Activated CD8-positive, alpha-beta memory T cell treated with anti-CD3 and anti-CD28 coated beads, Interleukin-2, amount 10 ng/mL, durations not matched to agents 7 days and 5 days (primary cell): ENCODE data around the gene KIF11. TPM values are rescaled to one million over a fixed set of nuclear protein-coding genes. Genes with fewer than 3 reads are reported as not detected.

Source experiments
- ATAC-seq: fragments of 150-1000 bp; cut with Tn5 transposase; one replicate; pipeline ENCODE4 v1.10.0; 2021; ENCODE audit warnings: moderate library complexity
- CTCF ChIA-PET: fragments of 350-600 bp; sonication (Branson Sonifier 250); formaldehyde crosslinking; loops from one replicate; lab custom pipeline; 2021; ENCODE audit warnings: antibody characterized with exemption; lab: Charles Lee
- DNase-seq: peaks from one replicate; pipeline ENCODE4 v3.0.0-alpha.2; 2020
- H3K27ac Mint-ChIP-seq: one replicate; pipeline ENCODE4 v1.8.0; 2021; ENCODE audit warnings: mild to moderate bottlenecking, mixed read lengths
- H3K27me3 Mint-ChIP-seq: one replicate; pipeline ENCODE4 v1.8.0; 2021; ENCODE audit warnings: mixed read lengths
- H3K36me3 Mint-ChIP-seq: one replicate; pipeline ENCODE4 v1.8.0; 2021; ENCODE audit warnings: mild to moderate bottlenecking, mixed read lengths
- H3K4me1 Mint-ChIP-seq: one replicate; pipeline ENCODE4 v1.8.0; 2021; ENCODE audit warnings: mixed read lengths
- H3K4me3 Mint-ChIP-seq: one replicate; pipeline ENCODE4 v1.8.0; 2021; ENCODE audit warnings: mild to moderate bottlenecking, moderate library complexity, mixed read lengths
- H3K9me3 Mint-ChIP-seq: one replicate; pipeline ENCODE4 v1.8.0; 2022; ENCODE audit warnings: low read depth, mixed read lengths
- total RNA-seq, 2 experiments: library from RNA; stranded (reverse); gene quantifications; one replicate each; pipeline ENCODE4 v1.2.3, GENCODE V29; 2021

The KIF11 gene
- total RNA-seq, 2 experiments from 2014 or later, result 76.9 to 79.6 TPM

GRCh38 chr10:92692080-92692671 lies 99.2 kb downstream of the KIF11 start:
- Mint-ChIP-seq H3K27ac (no peak overlapping the region), H3K36me3 (no peaks in the 10 kb centered on the region), H3K9me3 (no peaks in the 10 kb centered on the region), H3K4me1 (peaks cover 26% of the 10 kb centered on the region), H3K4me3 (no peak overlapping the region), H3K27me3 (peaks cover 76% of the 10 kb centered on the region)
- ATAC-seq (no peak), DNase-seq (no peak)
- CTCF ChIA-PET, result no interaction called here

- H3K27me3 Mint-ChIP-seq, result peaks cover 78% of the 10 kb centered on the region
- peaks cover 26% of the 10 kb centered on the region for H3K4me1 Mint-ChIP-seq
- CTCF ChIA-PET, result no interaction called here
- DNase-seq (no peak), ATAC-seq (no peak)
- H3K36me3 Mint-ChIP-seq, result no peaks in the 10 kb centered on the region
- no peak overlapping the region for H3K4me3 Mint-ChIP-seq
- H3K27ac Mint-ChIP-seq, result no peak overlapping the region
- no peaks in the 10 kb centered on the region for H3K9me3 Mint-ChIP-seq
Measured at GRCh38 chr10:92692697-92693533, 100.0 kb downstream of the KIF11 start.

DNA sequence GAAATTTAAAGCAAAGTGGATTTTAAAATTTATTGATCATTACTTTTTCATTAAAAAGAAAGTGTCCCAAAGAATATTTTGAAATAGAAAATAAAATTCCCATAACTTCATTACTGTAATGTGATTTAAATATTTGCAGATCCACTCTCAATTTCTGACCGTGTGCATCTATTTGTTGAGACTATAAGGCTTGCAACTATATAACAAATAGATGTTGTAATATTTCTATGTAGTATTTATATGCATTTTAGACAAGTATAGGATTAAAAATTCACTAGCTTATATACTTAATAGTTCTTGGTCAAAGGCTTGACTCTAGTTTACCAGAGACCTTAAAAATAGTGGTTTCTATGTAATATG lies 100.6 kb downstream of the KIF11 start:
- DNase-seq (no peak), ATAC-seq (no peak)
- CTCF ChIA-PET, result no interaction called here
- Mint-ChIP-seq H3K4me1 (peaks cover 30% of the 10 kb centered on the region), H3K27ac (no peak overlapping the region), H3K9me3 (no peaks in the 10 kb centered on the region), H3K36me3 (no peaks in the 10 kb centered on the region), H3K27me3 (peaks cover 78% of the 10 kb centered on the region), H3K4me3 (no peak overlapping the region)

- H3K9me3 Mint-ChIP-seq, result no peaks in the 10 kb centered on the region
- CTCF ChIA-PET, result no interaction called here
- ATAC-seq, result no peak
Measured at GRCh38 chr10:92695679-92696605, 103.0 kb downstream of the KIF11 start.

GRCh38 chr10:92696606-92697383 lies 103.9 kb downstream of the KIF11 start:
- Mint-ChIP-seq H3K36me3 (no peaks in the 10 kb centered on the region), H3K9me3 (no peaks in the 10 kb centered on the region), H3K27ac (no peak overlapping the region), H3K27me3 (peaks cover 84% of the 10 kb centered on the region), H3K4me1 (peaks cover 25% of the 10 kb centered on the region), H3K4me3 (no peak overlapping the region)
- CTCF ChIA-PET, result no interaction called here
- no peak for DNase-seq
- ATAC-seq, result no peak

More at GRCh38 chr10:92695679-92696605, 103.0 kb downstream of the KIF11 start:
- no peaks in the 10 kb centered on the region for H3K36me3 Mint-ChIP-seq
- no peak overlapping the region for H3K4me3 Mint-ChIP-seq
- H3K4me1 Mint-ChIP-seq, result peaks cover 31% of the 10 kb centered on the region
- no peak overlapping the region for H3K27ac Mint-ChIP-seq
- H3K27me3 Mint-ChIP-seq, result peaks cover 84% of the 10 kb centered on the region
- no peak for DNase-seq

GRCh38 chr10:92697663-92698511 lies 105.0 kb downstream of the KIF11 start:
- H3K9me3 Mint-ChIP-seq, result no peaks in the 10 kb centered on the region
- H3K27ac Mint-ChIP-seq, result no peak overlapping the region
- peaks cover 81% of the 10 kb centered on the region for H3K27me3 Mint-ChIP-seq
- no peak overlapping the region for H3K4me3 Mint-ChIP-seq
- CTCF ChIA-PET, result interaction anchor here (1.8 kb wide), 1 partner anchor 16 kb away, joined by 3 read pairs; no protein-coding TSS in a partner anchor
- no peaks in the 10 kb centered on the region for H3K36me3 Mint-ChIP-seq
- ATAC-seq, result no peak
- H3K4me1 Mint-ChIP-seq, result peaks cover 23% of the 10 kb centered on the region
- DNase-seq, result no peak

- no peak overlapping the region for H3K27ac Mint-ChIP-seq
- CTCF ChIA-PET, result interaction anchor here (0.9 to 1.8 kb wide), 2 partner anchors 14 to 18 kb away, joined by 3 read pairs; no protein-coding TSS in a partner anchor
- no peak for DNase-seq
- no peaks in the 10 kb centered on the region for H3K9me3 Mint-ChIP-seq
- H3K4me1 Mint-ChIP-seq, result peaks cover 23% of the 10 kb centered on the region
- no peak for ATAC-seq
- peak overlapping the region; percentile 56 for H3K4me3 Mint-ChIP-seq
- no peaks in the 10 kb centered on the region for H3K36me3 Mint-ChIP-seq
- H3K27me3 Mint-ChIP-seq, result peaks cover 81% of the 10 kb centered on the region
Measured at GRCh38 chr10:92699193-92699517, 106.2 kb downstream of the KIF11 start.

GRCh38 chr10:92699518-92700381 lies 106.8 kb downstream of the KIF11 start:
- DNase-seq, result peak; percentile 59
- peaks cover 80% of the 10 kb centered on the region for H3K27me3 Mint-ChIP-seq

DNA sequence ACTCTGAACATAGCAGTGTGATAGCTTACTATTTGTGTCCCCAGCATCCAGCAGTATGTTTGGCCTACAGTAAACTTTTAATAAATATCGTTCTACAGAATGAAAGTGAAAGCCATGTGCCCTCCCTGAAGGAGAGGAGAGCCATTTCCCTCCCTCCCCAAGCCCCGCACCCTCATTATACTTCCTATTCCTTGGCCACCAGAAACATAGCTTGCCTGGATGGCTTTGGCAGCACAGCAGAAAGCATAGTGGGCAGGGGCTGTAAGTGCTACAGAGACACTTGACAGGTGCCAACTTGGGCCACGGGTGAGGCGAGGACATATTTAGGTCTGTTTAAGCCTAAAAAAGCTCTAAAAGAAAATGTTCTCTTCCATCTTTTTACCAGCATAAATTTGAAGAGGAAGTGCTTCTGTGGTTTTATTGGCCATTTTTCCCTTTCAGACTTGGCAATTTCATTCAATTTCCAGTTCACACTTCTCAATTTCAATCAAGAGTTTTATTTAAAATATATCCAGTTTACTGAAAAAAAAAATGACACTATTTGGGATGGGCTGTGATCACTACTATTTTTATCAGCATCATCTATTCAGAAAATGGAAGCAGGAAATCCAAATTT lies 109.5 kb downstream of the KIF11 start:
- CTCF ChIA-PET, result no interaction called here
- peaks cover 71% of the 10 kb centered on the region for H3K27me3 Mint-ChIP-seq
- ATAC-seq (peak; percentile 30), DNase-seq (no peak)
- H3K4me3 Mint-ChIP-seq, result no peak overlapping the region
- H3K4me1 Mint-ChIP-seq, result peaks cover 23% of the 10 kb centered on the region
- no peak overlapping the region for H3K27ac Mint-ChIP-seq
- H3K36me3 Mint-ChIP-seq, result no peaks in the 10 kb centered on the region
- H3K9me3 Mint-ChIP-seq, result no peaks in the 10 kb centered on the region

More at GRCh38 chr10:92699518-92700381, 106.8 kb downstream of the KIF11 start:
- Mint-ChIP-seq H3K9me3 (no peaks in the 10 kb centered on the region), H3K4me3 (peak overlapping the region; percentile 56), H3K4me1 (peaks cover 23% of the 10 kb centered on the region), H3K36me3 (no peaks in the 10 kb centered on the region), H3K27ac (no peak overlapping the region)
- ATAC-seq, result peak; percentile 60
- CTCF ChIA-PET, result interaction anchor here (0.9 to 1.8 kb wide), 2 partner anchors 14 to 18 kb away, joined by 3 read pairs; no protein-coding TSS in a partner anchor
